ENCODE data around the gene MRPL33. TPM values are rescaled to one million over a fixed set of nuclear protein-coding genes. Genes with fewer than 3 reads are reported as not detected.
"Not testable (repeated sequence)": the region's sequence is repeated elsewhere in the genome, so short reads cannot be mapped to it uniquely, and the experiment has no call there.

Gene MRPL33
- total RNA-seq, 1 donor from 2014 or later, result 59.6 TPM

DNA sequence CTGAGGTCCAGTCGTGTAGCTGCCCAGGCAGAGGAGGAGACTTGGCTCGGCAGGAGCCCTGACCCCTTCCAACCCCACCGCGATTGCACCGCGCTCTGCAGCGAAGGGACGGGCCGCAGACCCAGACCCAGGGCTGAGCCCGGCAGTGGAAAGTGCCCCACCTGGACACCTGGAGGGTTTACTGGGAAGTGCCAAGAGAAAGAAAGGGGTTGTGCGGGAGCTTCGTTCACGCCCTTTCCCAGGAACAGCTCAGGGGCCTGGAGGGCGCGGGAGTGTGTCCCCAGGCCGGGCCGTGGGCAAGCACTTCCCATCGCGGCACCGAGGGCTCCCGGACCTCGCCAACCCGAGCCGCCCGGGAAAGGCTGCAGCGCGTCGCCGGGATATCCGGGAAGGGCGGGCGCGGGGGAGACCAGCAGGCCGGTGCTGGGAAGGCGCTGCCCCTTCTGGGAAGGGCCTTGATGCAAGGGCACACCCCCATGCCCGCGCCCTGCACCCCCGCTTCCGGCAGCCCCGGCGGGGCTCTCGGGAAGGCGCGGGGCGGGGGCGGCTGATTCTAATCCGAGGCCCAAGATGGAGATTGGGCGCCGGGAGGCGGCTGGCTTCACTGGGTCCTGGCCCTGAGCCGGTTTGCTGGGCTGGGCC lies 36.1 kb upstream of the MRPL33 start:
- H3K4me1 Mint-ChIP-seq, result peaks cover 20% of the 10 kb centered on the region
- H3K27ac Mint-ChIP-seq, result peak overlapping the region; percentile 1
- DNase-seq, result peak; percentile 82
- H3K4me3 Mint-ChIP-seq, result peak overlapping the region; percentile 56
- intact Hi-C loops (cut with micrococcal nuclease), result no loop called here
- H3K27me3 Mint-ChIP-seq, result no peaks in the 10 kb centered on the region
- no peaks in the 10 kb centered on the region for H3K36me3 Mint-ChIP-seq (ENCODE audit: low read depth)
- H3K9me3 Mint-ChIP-seq, result no peaks in the 10 kb centered on the region

DNA sequence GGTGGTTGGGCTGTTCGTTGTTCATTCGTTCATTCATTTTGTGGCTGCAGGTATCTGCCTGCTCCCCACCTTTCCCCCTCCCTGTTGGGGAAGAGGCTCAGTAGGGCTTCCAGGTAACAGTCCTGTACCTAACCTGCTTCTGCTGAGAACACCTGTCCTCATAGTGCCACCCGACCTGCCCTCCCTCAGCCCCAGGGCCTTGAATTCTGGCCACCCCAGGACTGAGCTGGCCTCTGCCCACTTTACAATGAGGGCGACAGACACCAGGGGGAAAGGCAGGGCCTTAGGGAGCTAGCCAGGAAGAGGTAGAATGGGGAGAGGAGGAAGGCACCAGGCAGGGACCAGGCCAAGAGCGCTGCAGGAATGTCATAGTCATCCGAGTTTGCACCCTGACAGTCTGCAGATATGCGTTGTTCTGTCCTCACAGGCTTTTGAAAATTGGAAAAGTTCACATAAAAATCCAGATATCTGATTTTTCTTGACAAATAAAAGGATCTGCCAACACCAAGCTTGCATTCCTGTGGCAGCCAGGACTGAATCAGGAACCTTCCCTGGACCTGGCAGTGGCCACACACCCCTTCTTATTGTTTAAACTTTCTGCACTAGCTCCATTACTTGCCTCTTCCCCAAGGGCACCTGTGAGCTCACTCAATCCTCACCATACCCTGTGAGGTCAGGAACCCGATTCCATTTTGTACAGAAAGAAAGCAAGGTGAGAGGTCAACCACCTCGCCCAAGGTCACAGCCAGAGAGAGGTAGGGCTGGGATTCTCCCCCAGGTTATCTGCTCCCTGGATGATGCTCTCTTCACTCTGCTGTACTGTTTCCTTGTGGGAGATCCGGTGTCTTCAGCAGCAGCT lies 35.3 kb upstream of the MRPL33 start:
- intact Hi-C loops (cut with micrococcal nuclease), result no loop called here
- H3K27ac Mint-ChIP-seq, result peak overlapping the region; percentile 63

DNA sequence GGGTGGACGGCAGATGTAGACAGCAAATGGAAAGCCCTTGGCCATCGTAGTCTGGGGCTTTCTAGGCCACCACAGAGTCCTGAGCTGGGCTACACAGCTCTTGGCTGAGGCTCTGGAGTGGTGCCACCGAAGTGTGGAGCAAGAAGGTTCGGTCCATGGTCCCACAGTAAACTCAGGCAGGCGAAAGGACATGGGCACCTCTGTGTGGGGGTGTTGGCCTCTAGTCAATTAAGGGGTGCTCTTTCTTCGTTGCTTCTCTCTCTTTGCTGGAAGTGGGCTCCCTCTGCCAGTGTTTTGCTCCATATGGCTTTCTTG lies 34.7 kb upstream of the MRPL33 start:
- DNase-seq, result no peak
- peaks cover 18% of the 10 kb centered on the region for H3K4me1 Mint-ChIP-seq
- intact Hi-C loops (cut with micrococcal nuclease), result no loop called here
- H3K9me3 Mint-ChIP-seq, result no peaks in the 10 kb centered on the region
- no peaks in the 10 kb centered on the region for H3K36me3 Mint-ChIP-seq (ENCODE audit: low read depth)
- no peak overlapping the region for H3K27ac Mint-ChIP-seq
- H3K27me3 Mint-ChIP-seq, result peaks cover 3% of the 10 kb centered on the region
- H3K4me3 Mint-ChIP-seq, result no peak overlapping the region

More for the DNA sequence above, 35.3 kb upstream of the MRPL33 start:
- Mint-ChIP-seq H3K36me3 (ENCODE audit: low read depth) (no peaks in the 10 kb centered on the region), H3K9me3 (no peaks in the 10 kb centered on the region), H3K4me3 (peak overlapping the region; percentile 19), H3K27me3 (peaks cover 1% of the 10 kb centered on the region), H3K4me1 (peaks cover 18% of the 10 kb centered on the region)
- no peak for DNase-seq

DNA sequence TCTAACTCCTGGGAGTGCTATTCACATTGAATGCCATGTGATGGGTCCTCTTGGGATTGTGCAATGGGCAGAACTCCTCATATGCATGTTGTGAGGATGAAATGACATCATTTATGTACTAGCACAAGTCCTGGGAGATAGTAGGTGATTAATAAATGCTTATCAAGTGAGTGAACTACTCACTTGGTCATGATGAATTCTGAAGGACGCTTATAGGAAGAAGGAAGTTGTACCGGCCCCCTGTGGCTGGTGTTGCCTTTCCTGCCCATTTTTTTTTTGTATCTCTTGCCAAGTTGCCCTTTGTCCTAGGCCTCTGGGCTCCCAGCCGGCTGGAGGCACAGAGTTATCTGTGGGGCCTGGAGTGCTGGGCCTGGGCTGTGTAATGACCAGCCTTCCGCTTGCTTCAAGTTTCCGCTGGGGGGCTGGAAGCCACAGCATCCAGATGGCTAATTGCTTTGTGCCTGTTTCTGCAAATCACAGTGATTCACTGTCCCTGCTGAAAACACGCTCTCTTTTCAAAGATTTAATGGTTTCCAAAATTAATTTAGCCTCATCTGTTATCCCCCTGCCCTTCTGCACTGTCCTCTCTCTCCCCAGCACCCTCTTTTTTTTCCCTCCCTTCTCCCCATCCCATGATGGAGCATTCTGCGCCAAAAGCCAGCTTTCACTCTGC lies 33.7 kb upstream of the MRPL33 start:
- peaks cover 18% of the 10 kb centered on the region for H3K4me1 Mint-ChIP-seq
- no peak overlapping the region for H3K4me3 Mint-ChIP-seq
- no peaks in the 10 kb centered on the region for H3K9me3 Mint-ChIP-seq
- H3K36me3 Mint-ChIP-seq (ENCODE audit: low read depth), result no peaks in the 10 kb centered on the region
- no peak for DNase-seq
- H3K27ac Mint-ChIP-seq, result no peak overlapping the region
- H3K27me3 Mint-ChIP-seq, result peaks cover 3% of the 10 kb centered on the region
- intact Hi-C loops (cut with micrococcal nuclease), result no loop called here

DNA sequence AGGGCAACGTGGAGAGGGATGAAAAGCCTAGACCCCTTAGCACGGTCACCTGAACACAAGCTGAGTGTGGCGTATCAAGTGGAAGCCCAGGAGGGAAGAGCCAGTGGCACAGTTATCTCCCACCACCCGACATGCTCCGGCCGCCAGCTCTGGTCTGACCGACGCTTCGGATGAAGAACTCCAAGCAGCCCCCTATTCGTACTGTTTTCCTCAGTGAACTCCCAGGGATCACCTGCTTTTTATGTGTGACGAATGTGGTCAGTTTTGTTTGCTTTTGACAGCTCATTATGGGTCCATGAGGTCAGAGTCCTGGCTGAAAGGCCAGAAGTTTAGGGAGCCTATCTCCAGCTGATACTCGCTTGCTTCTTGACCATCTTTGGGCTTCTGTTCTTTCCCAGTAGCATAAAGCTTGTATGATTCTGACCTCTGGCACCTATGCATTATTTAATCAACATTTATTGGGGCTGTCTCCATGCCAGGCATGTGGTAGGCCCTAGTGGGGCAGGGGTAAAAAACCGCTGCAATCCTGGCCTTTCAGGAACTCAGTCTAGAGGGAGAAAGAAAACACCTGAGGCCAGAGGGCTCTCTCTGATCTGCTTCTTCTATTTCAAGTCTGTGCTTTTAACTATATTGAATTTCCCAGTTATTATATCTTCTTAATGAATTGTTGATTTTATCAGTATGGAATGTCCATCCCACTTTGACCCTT lies 33.0 kb upstream of the MRPL33 start:
- no peak overlapping the region for H3K27ac Mint-ChIP-seq
- no peak overlapping the region for H3K4me3 Mint-ChIP-seq
- no peak for DNase-seq
- H3K27me3 Mint-ChIP-seq, result peaks cover 3% of the 10 kb centered on the region
- intact Hi-C loops (cut with micrococcal nuclease), result no loop called here
- H3K9me3 Mint-ChIP-seq, result no peaks in the 10 kb centered on the region
- no peaks in the 10 kb centered on the region for H3K36me3 Mint-ChIP-seq (ENCODE audit: low read depth)
- peaks cover 18% of the 10 kb centered on the region for H3K4me1 Mint-ChIP-seq

DNA sequence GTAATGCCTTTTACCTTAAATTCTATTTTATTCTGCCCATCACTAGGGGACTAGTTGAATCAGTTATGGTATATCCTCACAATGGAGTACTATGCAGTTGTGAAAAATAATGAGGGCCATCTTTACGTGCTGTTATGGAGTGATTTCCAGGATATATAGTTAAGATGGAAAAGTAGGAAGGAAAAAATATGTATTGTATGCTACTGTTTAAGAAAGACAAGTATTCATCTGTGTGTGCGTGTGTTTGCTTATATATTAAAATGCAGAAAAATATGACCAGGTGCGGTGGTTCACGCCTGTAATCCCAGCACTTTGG lies 32.5 kb upstream of the MRPL33 start:
- peaks cover 4% of the 10 kb centered on the region for H3K27me3 Mint-ChIP-seq
- intact Hi-C loops (cut with micrococcal nuclease), result no loop called here
- H3K27ac Mint-ChIP-seq, result no peak overlapping the region
- no peaks in the 10 kb centered on the region for H3K36me3 Mint-ChIP-seq (ENCODE audit: low read depth)
- H3K9me3 Mint-ChIP-seq, result no peaks in the 10 kb centered on the region
- no peak for DNase-seq
- H3K4me3 Mint-ChIP-seq, result no peak overlapping the region
- H3K4me1 Mint-ChIP-seq, result peaks cover 18% of the 10 kb centered on the region

DNA sequence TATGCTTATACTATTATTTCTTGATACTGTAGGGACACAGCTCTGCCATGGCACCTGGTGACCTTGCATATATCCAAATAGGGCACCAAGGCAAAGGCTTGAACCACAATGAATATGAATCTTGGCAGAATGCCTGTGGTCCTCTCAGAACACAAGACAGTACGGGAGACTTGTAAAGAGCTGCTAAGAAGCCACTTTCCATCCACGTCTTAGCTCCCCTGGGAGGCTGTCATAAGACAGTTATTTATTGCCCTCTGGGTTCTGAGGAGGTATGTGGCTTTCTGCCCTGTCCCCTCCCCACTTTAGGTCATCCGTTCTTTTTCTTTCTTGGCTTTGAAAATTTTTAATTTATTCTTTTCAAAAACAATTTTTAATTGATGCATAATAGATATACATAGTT lies 29.8 kb upstream of the MRPL33 start:
- no peak overlapping the region for H3K4me3 Mint-ChIP-seq
- no peak overlapping the region for H3K27ac Mint-ChIP-seq
- H3K27me3 Mint-ChIP-seq, result peaks cover 14% of the 10 kb centered on the region
- DNase-seq, result no peak
- intact Hi-C loops (cut with micrococcal nuclease), result no loop called here
- H3K4me1 Mint-ChIP-seq, result peaks cover 2% of the 10 kb centered on the region
- no peaks in the 10 kb centered on the region for H3K36me3 Mint-ChIP-seq (ENCODE audit: low read depth)
- H3K9me3 Mint-ChIP-seq, result no peaks in the 10 kb centered on the region

DNA sequence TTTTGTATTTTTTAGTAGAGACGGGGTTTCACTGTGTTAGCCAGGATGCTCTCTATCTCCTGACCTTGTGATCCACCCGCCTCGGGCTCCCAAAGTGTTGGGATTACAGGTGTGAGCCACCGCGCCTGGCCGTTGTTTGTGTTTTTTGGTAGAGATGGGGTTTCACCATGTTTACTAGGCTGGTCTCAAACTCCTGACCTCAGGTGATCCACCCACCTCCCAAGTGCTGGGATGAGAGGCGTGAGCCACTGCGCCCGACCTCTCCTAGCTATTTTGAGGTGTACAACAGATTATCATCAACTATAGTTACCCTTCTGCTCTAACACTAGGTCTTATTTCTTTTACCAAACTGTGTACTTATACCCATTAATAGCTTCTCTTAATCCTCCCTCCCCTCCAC lies 28.9 kb upstream of the MRPL33 start:
- H3K9me3 Mint-ChIP-seq, result no peaks in the 10 kb centered on the region

DNA sequence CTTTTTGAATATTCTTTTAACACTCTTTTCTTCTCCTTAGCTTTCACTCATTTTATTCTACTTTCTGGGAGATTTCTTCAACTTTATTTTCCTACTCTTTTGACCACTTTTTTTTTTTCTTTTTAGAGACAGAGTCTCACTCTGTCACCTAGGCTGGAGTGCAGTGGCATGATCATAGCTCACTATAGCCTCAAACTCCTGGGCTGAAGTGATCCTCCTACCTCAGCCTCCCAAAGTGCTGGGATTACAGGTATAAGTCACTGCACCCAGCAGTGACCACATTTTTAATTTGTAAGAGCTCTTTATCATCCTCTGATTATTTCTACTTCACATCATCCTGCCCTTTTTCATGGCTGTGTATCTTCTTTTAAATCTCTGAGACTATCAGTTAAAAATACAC lies 26.0 kb upstream of the MRPL33 start:
- DNase-seq; H3K27ac Mint-ChIP-seq; H3K36me3 Mint-ChIP-seq (ENCODE audit: low read depth); H3K4me3 Mint-ChIP-seq; intact Hi-C loops (cut with micrococcal nuclease); H3K4me1 Mint-ChIP-seq: not testable (repeated sequence)
- Mint-ChIP-seq H3K9me3 (peaks cover 16% of the 10 kb centered on the region), H3K27me3 (peaks cover 27% of the 10 kb centered on the region)

More for the DNA sequence above, 28.9 kb upstream of the MRPL33 start:
- Mint-ChIP-seq H3K27ac (no peak overlapping the region), H3K4me3 (no peak overlapping the region), H3K36me3 (ENCODE audit: low read depth) (no peaks in the 10 kb centered on the region), H3K27me3 (peaks cover 15% of the 10 kb centered on the region), H3K4me1 (no peaks in the 10 kb centered on the region)
- no peak for DNase-seq
- intact Hi-C loops (cut with micrococcal nuclease), result no loop called here

DNA sequence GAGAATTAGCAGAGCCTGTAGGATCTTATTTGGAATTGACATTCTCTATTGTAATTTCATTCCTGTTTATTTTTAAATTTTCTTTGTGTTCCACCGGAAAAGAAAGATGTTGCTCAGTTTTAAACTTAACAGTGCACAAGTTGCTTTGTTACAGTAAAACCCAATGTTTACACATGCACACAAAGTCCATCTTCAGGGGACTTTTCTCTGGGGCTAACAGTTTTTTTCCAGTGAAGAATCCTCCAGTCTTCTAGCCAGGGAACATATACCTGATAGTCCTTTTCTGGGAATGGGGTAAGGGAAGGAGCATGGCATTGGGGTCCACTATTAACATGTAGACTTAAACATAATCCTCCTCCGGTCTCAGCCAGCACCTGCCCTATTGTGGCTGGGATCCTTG lies 25.2 kb upstream of the MRPL33 start:
- Mint-ChIP-seq H3K4me1 (no peaks in the 10 kb centered on the region), H3K27me3 (peaks cover 25% of the 10 kb centered on the region), H3K4me3 (no peak overlapping the region), H3K36me3 (ENCODE audit: low read depth) (peaks cover 3% of the 10 kb centered on the region), H3K27ac (no peak overlapping the region), H3K9me3 (peaks cover 16% of the 10 kb centered on the region)
- intact Hi-C loops (cut with micrococcal nuclease), result no loop called here
- DNase-seq, result no peak

DNA sequence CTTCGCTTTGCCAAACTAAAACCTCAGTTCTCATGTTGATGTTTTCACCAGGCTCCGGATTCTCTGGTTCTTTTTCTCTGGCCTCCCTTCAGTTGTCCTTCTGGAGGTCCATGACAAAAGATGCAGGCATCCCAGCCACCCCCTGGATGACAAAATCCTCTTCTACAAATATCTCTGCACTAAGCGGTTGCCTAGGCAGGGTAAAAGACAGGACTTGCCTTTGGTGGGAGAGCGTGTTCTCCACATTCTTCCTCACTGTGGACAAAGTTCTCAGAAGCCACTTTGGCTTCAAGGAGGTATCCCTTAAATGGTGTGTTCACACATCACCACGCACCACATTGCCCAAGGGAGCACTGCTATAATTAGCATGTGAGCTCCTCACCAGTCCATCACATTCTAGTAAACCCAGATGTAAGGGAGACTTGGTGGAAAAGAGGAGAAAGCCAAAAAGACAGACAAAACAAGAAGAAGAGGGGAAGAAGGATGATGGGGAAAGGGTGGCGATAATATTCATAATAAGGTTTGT lies 23.6 kb upstream of the MRPL33 start:
- no peak overlapping the region for H3K4me3 Mint-ChIP-seq
- H3K4me1 Mint-ChIP-seq, result no peaks in the 10 kb centered on the region
- H3K9me3 Mint-ChIP-seq, result peaks cover 16% of the 10 kb centered on the region
- peaks cover 24% of the 10 kb centered on the region for H3K27me3 Mint-ChIP-seq
- DNase-seq, result no peak
- H3K36me3 Mint-ChIP-seq (ENCODE audit: low read depth), result peaks cover 3% of the 10 kb centered on the region
- intact Hi-C loops (cut with micrococcal nuclease), result no loop called here
- no peak overlapping the region for H3K27ac Mint-ChIP-seq

DNA sequence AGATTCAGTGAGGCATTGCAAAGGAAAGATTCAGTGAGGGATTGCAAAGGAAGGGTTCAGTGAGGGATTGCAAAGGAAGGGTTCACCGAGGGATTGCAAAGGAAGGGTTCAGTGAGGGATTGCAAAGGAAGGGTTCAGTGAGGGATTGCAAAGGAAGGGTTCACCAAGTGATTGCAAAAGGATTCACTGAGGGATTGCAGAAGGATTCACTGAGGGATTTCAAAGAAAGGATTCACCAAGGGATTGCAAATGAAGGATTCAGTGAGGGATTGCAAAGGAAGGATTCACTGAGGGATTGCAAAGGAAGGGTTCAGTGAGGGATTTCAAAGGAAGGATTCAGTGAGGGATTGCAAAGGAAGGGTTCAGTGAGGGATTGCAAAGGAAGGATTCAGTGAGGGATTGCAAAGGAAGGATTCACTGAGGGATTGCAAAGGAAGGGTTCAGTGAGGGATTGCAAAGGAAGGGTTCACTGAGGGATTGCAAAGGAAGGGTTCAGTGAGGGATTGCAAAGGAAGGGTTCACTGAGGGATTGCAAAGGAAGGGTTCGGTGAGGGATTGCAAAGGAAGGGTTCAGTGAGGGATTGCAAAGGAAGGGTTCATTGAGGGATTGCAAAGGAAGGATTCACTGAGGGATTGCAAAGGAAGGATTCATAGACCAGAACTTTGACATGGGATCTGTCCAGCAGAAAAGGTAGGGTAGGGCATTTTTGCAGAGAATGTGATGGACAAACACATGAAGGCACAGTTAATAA lies 22.5 kb upstream of the MRPL33 start:
- DNase-seq; H3K27ac Mint-ChIP-seq; intact Hi-C loops (cut with micrococcal nuclease); H3K4me3 Mint-ChIP-seq; H3K4me1 Mint-ChIP-seq; H3K36me3 Mint-ChIP-seq (ENCODE audit: low read depth): not testable (repeated sequence)
- Mint-ChIP-seq H3K9me3 (peaks cover 16% of the 10 kb centered on the region), H3K27me3 (peaks cover 23% of the 10 kb centered on the region)

DNA sequence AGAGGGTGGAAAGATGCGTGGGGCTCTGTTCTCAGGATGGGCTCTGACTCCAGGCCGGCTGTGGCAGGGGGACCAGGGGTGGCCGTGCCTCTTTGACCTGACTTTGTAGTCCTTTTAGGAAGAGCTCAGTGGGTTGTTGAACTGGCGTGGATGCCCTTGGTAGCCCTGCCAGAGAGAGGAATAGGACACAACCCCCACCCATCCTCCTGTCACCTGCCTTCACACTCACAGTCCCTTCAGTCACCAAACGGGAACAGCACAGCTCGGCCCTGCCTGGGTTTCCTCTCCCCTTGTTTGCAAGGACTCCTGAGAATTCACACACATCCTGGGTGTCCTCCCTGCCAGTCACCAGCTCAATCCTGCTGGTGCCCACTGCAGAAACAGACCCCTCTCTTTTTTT lies 20.1 kb upstream of the MRPL33 start:
- Mint-ChIP-seq H3K36me3 (ENCODE audit: low read depth) (peaks cover 3% of the 10 kb centered on the region), H3K27me3 (peaks cover 14% of the 10 kb centered on the region), H3K9me3 (peaks cover 16% of the 10 kb centered on the region), H3K4me1 (peaks cover 8% of the 10 kb centered on the region), H3K27ac (no peak overlapping the region), H3K4me3 (no peak overlapping the region)
- DNase-seq, result no peak
- intact Hi-C loops (cut with micrococcal nuclease), result loop anchor here (5.0 kb wide), 1 partner anchor 661 kb away; no protein-coding TSS in a partner anchor
